Activated naive CD4-positive, alpha-beta T cell treated with anti-CD3 and anti-CD28 coated beads, Interleukin-2, amount 50 U/mL, for 24 hours (primary cell): ENCODE data around the gene SRCIN1.
"Not testable (repeated sequence)": the region's sequence is repeated elsewhere in the genome, so short reads cannot be mapped to it uniquely, and the experiment has no call there.

Source experiments
- H3K27ac Mint-ChIP-seq: one replicate; pipeline ENCODE4 v1.8.0; 2021; ENCODE audit warnings: mild to moderate bottlenecking, mixed read lengths
- H3K27me3 Mint-ChIP-seq: one replicate; pipeline ENCODE4 v1.8.0; 2021; ENCODE audit warnings: mixed read lengths
- H3K36me3 Mint-ChIP-seq: one replicate; pipeline ENCODE4 v1.8.0; 2021; ENCODE audit warnings: mixed read lengths
- H3K4me1 Mint-ChIP-seq: one replicate; pipeline ENCODE4 v1.8.0; 2021; ENCODE audit warnings: mixed read lengths
- H3K4me3 Mint-ChIP-seq: one replicate; pipeline ENCODE4 v1.8.0; 2021; ENCODE audit warnings: mild to moderate bottlenecking, mixed read lengths
- H3K9me3 Mint-ChIP-seq: one replicate; pipeline ENCODE4 v1.8.0; 2021; ENCODE audit warnings: mixed read lengths

The SRCIN1 gene

GRCh38 chr17:38538906-38539305, 66.8 kb downstream of the SRCIN1 start:
- no peak overlapping the region for H3K4me3 Mint-ChIP-seq
- no peaks in the 10 kb centered on the region for H3K4me1 Mint-ChIP-seq
- peaks cover 3% of the 10 kb centered on the region for H3K27me3 Mint-ChIP-seq
- H3K36me3 Mint-ChIP-seq: no peaks in the 10 kb centered on the region
- no peaks in the 10 kb centered on the region for H3K9me3 Mint-ChIP-seq
- no peak overlapping the region for H3K27ac Mint-ChIP-seq

- Mint-ChIP-seq H3K27ac (no peak overlapping the region), H3K9me3 (no peaks in the 10 kb centered on the region), H3K36me3 (no peaks in the 10 kb centered on the region), H3K27me3 (peaks cover 5% of the 10 kb centered on the region), H3K4me3 (no peak overlapping the region), H3K4me1 (no peaks in the 10 kb centered on the region)
These were observed 69.1 kb downstream of the SRCIN1 start for GRCh38 chr17:38536661-38537060.

GRCh38 chr17:38535886-38536285, 69.9 kb downstream of the SRCIN1 start:
- H3K36me3 Mint-ChIP-seq: no peaks in the 10 kb centered on the region
- no peaks in the 10 kb centered on the region for H3K9me3 Mint-ChIP-seq
- H3K4me3 Mint-ChIP-seq: no peak overlapping the region
- no peak overlapping the region for H3K27ac Mint-ChIP-seq
- H3K27me3 Mint-ChIP-seq: peaks cover 5% of the 10 kb centered on the region
- H3K4me1 Mint-ChIP-seq: no peaks in the 10 kb centered on the region

GRCh38 chr17:38534498-38534885, 71.3 kb downstream of the SRCIN1 start:
- Mint-ChIP-seq H3K36me3 (no peaks in the 10 kb centered on the region), H3K9me3 (no peaks in the 10 kb centered on the region), H3K4me3 (no peak overlapping the region), H3K4me1 (no peaks in the 10 kb centered on the region), H3K27ac (no peak overlapping the region), H3K27me3 (peaks cover 10% of the 10 kb centered on the region)

GRCh38 chr17:38533866-38534497, 71.8 kb downstream of the SRCIN1 start:
- no peak overlapping the region for H3K27ac Mint-ChIP-seq
- no peaks in the 10 kb centered on the region for H3K36me3 Mint-ChIP-seq
- H3K4me1 Mint-ChIP-seq: no peaks in the 10 kb centered on the region
- H3K9me3 Mint-ChIP-seq: no peaks in the 10 kb centered on the region
- no peak overlapping the region for H3K4me3 Mint-ChIP-seq
- H3K27me3 Mint-ChIP-seq: peaks cover 10% of the 10 kb centered on the region

GRCh38 chr17:38533241-38533640, 72.5 kb downstream of the SRCIN1 start:
- H3K4me3 Mint-ChIP-seq: no peak overlapping the region
- H3K27ac Mint-ChIP-seq: no peak overlapping the region
- H3K4me1 Mint-ChIP-seq: no peaks in the 10 kb centered on the region
- no peaks in the 10 kb centered on the region for H3K9me3 Mint-ChIP-seq
- H3K27me3 Mint-ChIP-seq: peaks cover 14% of the 10 kb centered on the region
- no peaks in the 10 kb centered on the region for H3K36me3 Mint-ChIP-seq

GRCh38 chr17:38532451-38532850, 73.3 kb downstream of the SRCIN1 start:
- Mint-ChIP-seq H3K27ac (no peak overlapping the region), H3K36me3 (no peaks in the 10 kb centered on the region)

GRCh38 chr17:38531761-38532160, 74.0 kb downstream of the SRCIN1 start:
- H3K9me3 Mint-ChIP-seq, H3K36me3 Mint-ChIP-seq, H3K27ac Mint-ChIP-seq, H3K4me1 Mint-ChIP-seq, H3K4me3 Mint-ChIP-seq: not testable (repeated sequence)
- peaks cover 16% of the 10 kb centered on the region for H3K27me3 Mint-ChIP-seq

More at GRCh38 chr17:38532451-38532850, 73.3 kb downstream of the SRCIN1 start:
- H3K27me3 Mint-ChIP-seq: peaks cover 16% of the 10 kb centered on the region
- H3K4me1 Mint-ChIP-seq: no peaks in the 10 kb centered on the region
- no peak overlapping the region for H3K4me3 Mint-ChIP-seq
- no peaks in the 10 kb centered on the region for H3K9me3 Mint-ChIP-seq

- not testable (repeated sequence) for H3K4me3 Mint-ChIP-seq
These were observed 74.9 kb downstream of the SRCIN1 start for GRCh38 chr17:38530856-38531255.

GRCh38 chr17:38528141-38528540, 77.6 kb downstream of the SRCIN1 start:
- not testable (repeated sequence) for H3K27ac Mint-ChIP-seq, H3K9me3 Mint-ChIP-seq, H3K4me3 Mint-ChIP-seq, H3K4me1 Mint-ChIP-seq, H3K36me3 Mint-ChIP-seq
- H3K27me3 Mint-ChIP-seq: peaks cover 12% of the 10 kb centered on the region

More at GRCh38 chr17:38530856-38531255, 74.9 kb downstream of the SRCIN1 start:
- not testable (repeated sequence) for H3K4me1 Mint-ChIP-seq, H3K9me3 Mint-ChIP-seq, H3K36me3 Mint-ChIP-seq, H3K27ac Mint-ChIP-seq
- H3K27me3 Mint-ChIP-seq: peaks cover 16% of the 10 kb centered on the region

- not testable (repeated sequence) for H3K4me3 Mint-ChIP-seq, H3K4me1 Mint-ChIP-seq, H3K27ac Mint-ChIP-seq, H3K9me3 Mint-ChIP-seq, H3K36me3 Mint-ChIP-seq
- H3K27me3 Mint-ChIP-seq: peaks cover 11% of the 10 kb centered on the region
These were observed 79.2 kb downstream of the SRCIN1 start for GRCh38 chr17:38526526-38526925.

GRCh38 chr17:38512473-38513058, 93.2 kb downstream of the SRCIN1 start:
- Mint-ChIP-seq H3K27ac (no peak overlapping the region), H3K36me3 (no peaks in the 10 kb centered on the region), H3K4me3 (no peak overlapping the region), H3K4me1 (peaks cover 5% of the 10 kb centered on the region), H3K27me3 (peaks cover 25% of the 10 kb centered on the region), H3K9me3 (no peaks in the 10 kb centered on the region)

- Mint-ChIP-seq H3K4me1 (peaks cover 5% of the 10 kb centered on the region), H3K27ac (no peak overlapping the region), H3K4me3 (peak overlapping the region; percentile 24), H3K9me3 (no peaks in the 10 kb centered on the region), H3K27me3 (peaks cover 25% of the 10 kb centered on the region), H3K36me3 (no peaks in the 10 kb centered on the region)
These were observed 94.3 kb downstream of the SRCIN1 start for GRCh38 chr17:38511150-38512108.

- peaks cover 25% of the 10 kb centered on the region for H3K27me3 Mint-ChIP-seq
- H3K36me3 Mint-ChIP-seq: no peaks in the 10 kb centered on the region
- H3K4me3 Mint-ChIP-seq: no peak overlapping the region
- H3K9me3 Mint-ChIP-seq: no peaks in the 10 kb centered on the region
- H3K4me1 Mint-ChIP-seq: peaks cover 5% of the 10 kb centered on the region
- H3K27ac Mint-ChIP-seq: no peak overlapping the region
These were observed 95.2 kb downstream of the SRCIN1 start for GRCh38 chr17:38510421-38511149.

- peak overlapping the region; percentile 94 for H3K4me3 Mint-ChIP-seq
- peaks cover 25% of the 10 kb centered on the region for H3K27me3 Mint-ChIP-seq
- H3K9me3 Mint-ChIP-seq: no peaks in the 10 kb centered on the region
- peaks cover 5% of the 10 kb centered on the region for H3K4me1 Mint-ChIP-seq
- H3K27ac Mint-ChIP-seq: no peak overlapping the region
- no peaks in the 10 kb centered on the region for H3K36me3 Mint-ChIP-seq
These were observed 95.9 kb downstream of the SRCIN1 start for GRCh38 chr17:38509772-38510420.
